HG02763 (cell line): ENCODE data around the gene ARID1A.

ENCODE experiments used
- ATAC-seq: cut with Tn5 transposase; IDR thresholded peaks from one replicate; pipeline ENCODE4 v1.9.1; 2021; ENCODE audit warnings: mild to moderate bottlenecking, moderate library complexity; ENCODE audit not compliant: unreplicated experiment

Gene ARID1A

GRCh38 chr1:26727476-26727875 lies 31.7 kb downstream of the ARID1A start:
- no peak for ATAC-seq

- ATAC-seq, result no peak
Measured at GRCh38 chr1:26728645-26729044, 32.8 kb downstream of the ARID1A start.

GRCh38 chr1:26729633-26730032 lies 33.8 kb downstream of the ARID1A start:
- ATAC-seq, result no peak

GRCh38 chr1:26730695-26731094 lies 34.9 kb downstream of the ARID1A start:
- ATAC-seq, result no peak

- no peak for ATAC-seq
Measured at GRCh38 chr1:26731233-26731902, 35.6 kb downstream of the ARID1A start.

- ATAC-seq, result no peak
Measured at GRCh38 chr1:26733392-26733791, 37.6 kb downstream of the ARID1A start.

- no peak for ATAC-seq
Measured at GRCh38 chr1:26733982-26734381, 38.2 kb downstream of the ARID1A start.

GRCh38 chr1:26734501-26735058 lies 38.8 kb downstream of the ARID1A start:
- ATAC-seq, result no peak

- ATAC-seq, result no peak
Measured at GRCh38 chr1:26739329-26739914, 43.6 kb downstream of the ARID1A start.

- no peak for ATAC-seq
Measured at GRCh38 chr1:26740023-26740634, 44.3 kb downstream of the ARID1A start.

- no peak for ATAC-seq
Measured at GRCh38 chr1:26740952-26741351, 45.1 kb downstream of the ARID1A start.

GRCh38 chr1:26743426-26744059 lies 47.7 kb downstream of the ARID1A start:
- no peak for ATAC-seq

GRCh38 chr1:26744075-26744959 lies 48.5 kb downstream of the ARID1A start:
- peak; percentile 94 for ATAC-seq

- no peak for ATAC-seq
Measured at GRCh38 chr1:26745191-26745590, 49.4 kb downstream of the ARID1A start.

GRCh38 chr1:26747048-26747447 lies 51.2 kb downstream of the ARID1A start:
- no peak for ATAC-seq

GRCh38 chr1:26748351-26748750 lies 52.5 kb downstream of the ARID1A start:
- ATAC-seq, result no peak

- ATAC-seq, result no peak
Measured at GRCh38 chr1:26749458-26749857, 53.6 kb downstream of the ARID1A start.

GRCh38 chr1:26750428-26750827 lies 54.6 kb downstream of the ARID1A start:
- no peak for ATAC-seq

- no peak for ATAC-seq
Measured at GRCh38 chr1:26752519-26752918, 56.7 kb downstream of the ARID1A start.

- ATAC-seq, result no peak
Measured at GRCh38 chr1:26754086-26754874, 58.5 kb downstream of the ARID1A start.
